ENCODE results near the gene ANTKMT. TPM values are rescaled to one million over a fixed set of nuclear protein-coding genes. Genes with fewer than 3 reads are reported as not detected.

ANTKMT gene
- total RNA-seq, 1 donor from 2014 or later, result 58.0 TPM

DNA sequence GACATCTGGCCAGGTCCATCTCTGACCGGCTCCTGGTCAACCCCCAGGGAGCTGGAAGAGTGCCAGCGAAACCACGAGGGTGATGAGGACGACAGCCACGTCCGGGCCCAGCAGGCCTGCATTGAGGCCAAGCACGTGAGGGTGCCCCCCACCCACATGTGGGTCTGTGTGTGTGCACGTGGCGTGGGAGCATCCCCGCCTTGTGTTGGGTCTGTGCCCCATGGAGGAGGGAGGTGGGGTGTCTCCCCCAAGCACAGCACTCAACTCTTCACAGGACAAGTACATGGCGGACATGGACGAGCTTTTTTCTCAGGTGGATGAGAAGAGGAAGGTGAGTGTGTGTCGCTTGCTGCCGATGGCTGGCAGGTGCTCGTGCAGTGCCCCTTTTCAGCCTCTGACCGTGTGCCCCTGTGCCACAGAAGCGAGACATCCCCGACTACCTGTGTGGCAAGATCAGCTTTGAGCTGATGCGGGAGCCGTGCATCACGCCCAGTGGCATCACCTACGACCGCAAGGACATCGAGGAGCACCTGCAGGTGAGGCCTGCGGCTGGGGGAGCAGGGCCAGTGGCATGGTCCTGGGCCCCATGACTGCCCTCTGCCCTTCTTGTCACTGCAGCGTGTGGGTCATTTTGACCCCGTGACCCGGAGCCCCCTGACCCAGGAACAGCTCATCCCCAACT is 39.1 kb upstream of the ANTKMT start:
- POLR2A ChIA-PET, result interaction anchor here (2.0 to 4.5 kb wide), 4 partner anchors 8 to 45 kb away, joined by 10 to 41 read pairs (median 22); partner anchors contain the start of genes METTL26, RHOT2, WDR24 and WDR90
- intact Hi-C loops (cut with micrococcal nuclease), result no loop called here
- ATAC-seq (ENCODE audit: low read depth) (no peak), DNase-seq (no peak)
- Mint-ChIP-seq H3K27me3 (peaks cover under 1% of the 10 kb centered on the region), H3K36me3 (ENCODE audit: low read depth) (peaks cover 30% of the 10 kb centered on the region), H3K4me3 (peak overlapping the region; percentile 87), H3K27ac (peak overlapping the region; percentile 60), H3K4me1 (peaks cover 37% of the 10 kb centered on the region), H3K9me3 (no peaks in the 10 kb centered on the region)
- no peak for TF ChIP-seq CTCF (IDR thresholded peaks at IDR 0.05)
- CTCF ChIA-PET, result interaction anchor here (1.2 kb wide), 1 partner anchor 14 kb away, joined by 3 read pairs; the partner anchor contains the start of gene RHOT2

DNA sequence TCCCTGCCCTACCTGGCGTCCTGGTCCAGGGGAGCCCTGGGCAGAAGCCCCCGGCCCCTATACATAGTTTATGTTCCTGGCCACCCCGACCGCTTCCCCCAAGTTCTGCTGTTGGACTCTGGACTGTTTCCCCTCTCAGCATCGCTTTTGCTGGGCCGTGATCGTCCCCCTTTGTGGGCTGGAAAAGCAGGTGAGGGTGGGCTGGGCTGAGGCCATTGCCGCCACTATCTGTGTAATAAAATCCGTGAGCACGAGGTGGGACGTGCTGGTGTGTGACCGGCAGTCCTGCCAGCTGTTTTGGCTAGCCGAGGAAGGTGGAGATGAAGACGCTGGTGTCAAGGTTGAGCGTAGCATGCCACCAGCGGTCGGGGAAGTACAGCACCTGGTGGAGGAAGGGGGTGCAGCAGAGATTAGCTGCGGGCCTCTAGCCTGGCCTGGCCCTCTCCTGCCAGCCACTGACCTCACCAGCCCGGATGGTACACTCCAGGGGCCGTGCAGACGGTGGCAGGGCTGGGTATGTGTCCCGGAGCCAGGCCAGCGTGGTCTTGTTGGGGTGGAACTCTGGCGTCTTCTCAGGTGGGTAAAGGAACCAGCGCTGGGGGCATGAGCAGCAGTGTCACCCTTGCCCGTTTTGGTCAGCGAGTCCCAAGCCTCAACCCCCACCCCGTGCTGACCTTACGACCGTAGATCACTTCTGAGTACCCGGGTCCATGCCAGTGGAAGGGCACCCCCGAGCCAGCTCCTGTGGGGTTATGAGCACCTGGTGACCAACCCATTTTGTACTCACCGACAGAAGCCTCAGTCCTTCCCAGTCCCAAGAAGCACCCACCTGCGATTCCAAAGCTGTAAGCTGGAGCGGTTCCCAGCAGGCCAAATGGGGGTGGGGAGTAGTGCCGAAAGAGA is 38.2 kb upstream of the ANTKMT start:
- Mint-ChIP-seq H3K4me1 (peaks cover 35% of the 10 kb centered on the region), H3K9me3 (no peaks in the 10 kb centered on the region), H3K27me3 (no peaks in the 10 kb centered on the region), H3K36me3 (ENCODE audit: low read depth) (peaks cover 36% of the 10 kb centered on the region), H3K27ac (peak overlapping the region; percentile 61), H3K4me3 (peak overlapping the region; percentile 87)
- CTCF ChIA-PET, result interaction anchor here (1.2 kb wide), 1 partner anchor 15 kb away, joined by 3 read pairs; the partner anchor contains the start of gene RHOT2
- ATAC-seq (ENCODE audit: low read depth) (no peak), DNase-seq (no peak)
- TF ChIP-seq CTCF (IDR thresholded peaks at IDR 0.05), result no peak
- intact Hi-C loops (cut with micrococcal nuclease), result no loop called here
- POLR2A ChIA-PET, result interaction anchor here (2.8 to 4.5 kb wide), 2 partner anchors 14 to 46 kb away, joined by 10 to 41 read pairs; partner anchors contain the start of genes METTL26 and RHOT2

DNA sequence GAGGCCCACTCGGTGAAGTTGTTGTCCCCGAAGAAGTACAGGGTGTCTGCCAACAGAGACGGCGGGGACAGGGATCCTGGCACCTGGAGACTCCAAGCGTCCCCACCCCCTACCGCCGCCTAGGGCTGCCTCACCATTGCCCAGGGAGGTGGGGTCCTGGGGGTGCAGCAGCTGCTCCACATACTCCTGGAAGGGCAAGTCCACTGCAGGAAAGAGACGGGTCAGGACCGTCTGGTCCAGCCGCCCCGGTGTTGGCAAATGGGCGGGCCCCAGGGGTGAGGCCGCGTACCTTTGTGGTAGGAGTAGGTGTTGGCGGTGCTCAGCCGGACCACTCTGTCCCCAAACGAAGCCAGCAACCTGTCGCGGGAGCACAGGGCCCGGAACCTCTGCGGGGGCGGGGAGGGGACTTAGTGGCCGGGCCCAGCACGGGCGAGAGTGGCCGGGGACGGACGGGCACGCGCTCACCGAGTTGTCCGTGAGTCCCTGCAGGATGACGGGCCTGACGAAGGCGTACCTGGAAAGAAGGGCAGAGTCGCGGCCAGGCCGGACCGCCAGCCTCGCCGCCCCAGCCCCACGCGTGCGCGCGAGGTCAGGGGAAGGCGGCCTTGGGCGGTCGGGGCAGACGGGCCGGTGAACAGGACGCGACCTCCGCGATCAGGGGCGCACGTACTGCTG is 37.4 kb upstream of the ANTKMT start:
- H3K36me3 Mint-ChIP-seq (ENCODE audit: low read depth), result peaks cover 36% of the 10 kb centered on the region
- intact Hi-C loops (cut with micrococcal nuclease), result loop anchor here (1.0 to 2.0 kb wide), 4 partner anchors 34 to 156 kb away; partner anchors contain the start of genes ANTKMT, CAPN15, METTL26 and WDR90
- peak overlapping the region; percentile 61 for H3K27ac Mint-ChIP-seq
- DNase-seq, result no peak
- H3K27me3 Mint-ChIP-seq, result no peaks in the 10 kb centered on the region
- no peaks in the 10 kb centered on the region for H3K9me3 Mint-ChIP-seq
- ChIA-PET CTCF (no interaction called here), POLR2A (interaction anchor here (1.0 to 1.2 kb wide), 4 partner anchors 10 to 39 kb away, joined by 3 to 5 read pairs (median 4); partner anchors contain the start of gene RHOT2)
- H3K4me3 Mint-ChIP-seq, result peak overlapping the region; percentile 87
- H3K4me1 Mint-ChIP-seq, result peaks cover 36% of the 10 kb centered on the region
- no peak for TF ChIP-seq CTCF (IDR thresholded peaks at IDR 0.05)
- no peak for ATAC-seq (ENCODE audit: low read depth)

GRCh38 chr16:684071-684794 is 36.7 kb upstream of the ANTKMT start, which contains the start of gene JMJD8:
Gene JMJD8, minus strand, starts transcription at chr16:684334. Its CDS starts 15 bp downstream, at chr16:684319.
- Mint-ChIP-seq H3K36me3 (ENCODE audit: low read depth) (peaks cover 36% of the 10 kb centered on the region), H3K27me3 (no peaks in the 10 kb centered on the region), H3K9me3 (no peaks in the 10 kb centered on the region), H3K4me3 (peak within 1 kb of the TSS; percentile 87), H3K4me1 (peaks cover 38% of the 10 kb centered on the region), H3K27ac (peak within 1 kb of the TSS; percentile 70)
- CTCF ChIA-PET, result no interaction called here
- intact Hi-C loops (cut with micrococcal nuclease), result loop anchor here (1.0 to 2.0 kb wide), 4 partner anchors 35 to 157 kb away; partner anchors contain the start of genes ANTKMT, CAPN15, METTL26 and WDR90
- POLR2A ChIA-PET, result interaction anchor here (0.7 to 1.2 kb wide), 5 partner anchors 9 to 40 kb away, joined by 3 to 5 read pairs (median 3); partner anchors contain the start of gene RHOT2
- DNase-seq (peak; percentile 98), ATAC-seq (ENCODE audit: low read depth) (peak; percentile 49)
- no peak for TF ChIP-seq CTCF (IDR thresholded peaks at IDR 0.05)

Measured in activated B cell treated with CpG ODN at 0.5 μM for 24 hours (primary cell).